Measurements from ENCODE around the gene YEATS4. TPM values are rescaled to one million over a fixed set of nuclear protein-coding genes. Genes with fewer than 3 reads are reported as not detected.

YEATS4 gene
- total and polyA plus RNA-seq, 9 of the 15 experiments (the other 6 are each of a cell fraction or from before 2014, with no cell fraction given): 25.9 to 92.2 (median 49.2) TPM

GRCh38 chr12:69366796-69367195 lies 7.3 kb downstream of the YEATS4 start (continued):
- TF ChIP-seq ZNF592 (IDR thresholded peaks at IDR 0.05) (no peak), PTRF (tag; IDR thresholded peaks at IDR 0.05) (no peak), GABPB1 (CRISPR knock-in tag; IDR thresholded peaks at IDR 0.05) (no peak), BDP1 (IDR thresholded peaks at IDR 0.05; ENCODE audit: insufficient read depth, insufficient read length) (no peak), ZNF124 (CRISPR knock-in tag; IDR thresholded peaks at IDR 0.05) (no peak), ZNF79 (CRISPR knock-in tag; IDR thresholded peaks at IDR 0.05; ENCODE audit: low read depth) (no peak)

- ChIA-PET POLR2A (interaction anchor here (1.1 kb wide), 1 partner anchor 20 kb away, joined by 3 read pairs; the partner anchor contains the start of gene LYZ), CTCF (ENCODE audit: low intra/inter-chr PET ratio) (no interaction called here)
- intact Hi-C loops (cut with micrococcal nuclease): no loop called here
- no peaks in the 10 kb centered on the region for H3K9me1 ChIP-seq (ENCODE audit: control insufficient read depth, insufficient read depth, low read length)
- no peak for DNase-seq (ENCODE audit: extremely low read depth in 1 of 4, low spot score in 3 of 4)
- in situ Hi-C loops (cut with MboI): no loop called here
- H3K27ac ChIP-seq (ENCODE audit: extremely low read depth, low read depth, low read length): no peak overlapping the region
- FAIRE-seq: no peak
- BruUV-seq (replicated peaks): no TSS peak
- no peak overlapping the region for H3K4me2 ChIP-seq (ENCODE audit: insufficient read depth, low read length)
- no peaks in the 10 kb centered on the region for H4K20me1 ChIP-seq (replicated peaks; ENCODE audit: control insufficient read depth, insufficient read depth, low read length)
- no peak overlapping the region for H3K9ac ChIP-seq (ENCODE audit: insufficient read depth in 1 of 2, low read depth in 2 of 2, low read length in 2 of 2)
- H3K4me3 ChIP-seq: no peak overlapping the region
- no peak overlapping the region for H2AFZ ChIP-seq (ENCODE audit: low read depth, low read length)
- H3K4me1 ChIP-seq (replicated peaks in 1 of 2; ENCODE audit: control insufficient read depth in 2 of 2, insufficient read depth in 2 of 2, low read length in 2 of 2): no peaks in the 10 kb centered on the region
- H3K79me2 ChIP-seq (ENCODE audit: control insufficient read depth, insufficient read depth, low read length): peaks cover 16% of the 10 kb centered on the region; the same call in 2 of the 3 replicates
- no peak for ATAC-seq
- no peaks in the 10 kb centered on the region for H3K27me3 ChIP-seq (ENCODE audit: control insufficient read depth in 2 of 2, insufficient read depth in 2 of 2, low read length in 2 of 2)
- no peaks in the 10 kb centered on the region for H3K9me3 ChIP-seq (replicated peaks; ENCODE audit: control insufficient read depth, insufficient read depth, low read depth, low read length)
- 100% methylated on average over 1 of the region's 1 CpG for WGBS (ENCODE audit: insufficient coverage, low coverage, missing lambda C conversion rate)
- peaks cover 85% of the 10 kb centered on the region for H3K36me3 ChIP-seq (ENCODE audit: control insufficient read depth, insufficient read depth, low read length)
- no peak for TF ChIP-seq ZNF311 (CRISPR knock-in tag; IDR thresholded peaks at IDR 0.05)
- TF ChIP-seq CHD1 (IDR thresholded peaks at IDR 0.05; ENCODE audit: low read length): no peak
- TF ChIP-seq JUND (IDR thresholded peaks at IDR 0.05; ENCODE audit: borderline replicate concordance, low read depth, low read length): no peak
- TF ChIP-seq JUND (tag; IDR thresholded peaks at IDR 0.05; ENCODE audit: borderline replicate concordance, low read depth, low read length): no peak
- no peak for TF ChIP-seq NKRF (IDR thresholded peaks at IDR 0.05; ENCODE audit: borderline replicate concordance)
- no peak for TF ChIP-seq BCOR (IDR thresholded peaks at IDR 0.05)
- TF ChIP-seq CHD4 (IDR thresholded peaks at IDR 0.05; ENCODE audit: insufficient read depth, insufficient replicate concordance, low read depth, low read length, poor library complexity, severe bottlenecking): no peak
- no peak for TF ChIP-seq L3MBTL2 (IDR thresholded peaks at IDR 0.05)
- no peak for TF ChIP-seq HMG20B (CRISPR knock-in tag; IDR thresholded peaks at IDR 0.05)
- no peak for TF ChIP-seq ZNF124 (CRISPR knock-in tag; IDR thresholded peaks at IDR 0.05)
- no peak for TF ChIP-seq TGIF2 (CRISPR knock-in tag; IDR thresholded peaks at IDR 0.05)
Observed at GRCh38 chr12:69368171-69368570, 8.6 kb downstream of the YEATS4 start.
